Suprapubic skin (tissue), 4 donors: ENCODE data around the gene GLUD1.
"Not testable (repeated sequence)": the region's sequence is repeated elsewhere in the genome, so short reads cannot be mapped to it uniquely, and the experiment has no call there.

ENCODE experiments used
- CTCF ChIP-seq, 2 donors: fragments of 200-600 bp in 1 of 2; fragments of 450-650 bp in 1 of 2; sonication (generic) in 1 of 2; IDR thresholded peaks; one replicate each; pipeline ENCODE4 v1.5.1; 2016 to 2019; ENCODE audit warnings: antibody characterized with exemption in 2 of 2, mild to moderate bottlenecking in 1 of 2, moderate library complexity in 1 of 2
- POLR2A ChIP-seq, 2 donors: fragments of 450-650 bp; IDR thresholded peaks; one replicate each; pipeline ENCODE4 v1.6.1; 2017; ENCODE audit warnings: antibody characterized with exemption in 2 of 2, mild to moderate bottlenecking in 2 of 2, moderate library complexity in 2 of 2
- POLR2AphosphoS5 ChIP-seq, 3 donors: sonication (generic); formaldehyde crosslinking; IDR thresholded peaks; one replicate each; pipeline ENCODE4 v1.6.1; 2017; ENCODE audit warnings: antibody characterized with exemption in 3 of 3

DNA sequence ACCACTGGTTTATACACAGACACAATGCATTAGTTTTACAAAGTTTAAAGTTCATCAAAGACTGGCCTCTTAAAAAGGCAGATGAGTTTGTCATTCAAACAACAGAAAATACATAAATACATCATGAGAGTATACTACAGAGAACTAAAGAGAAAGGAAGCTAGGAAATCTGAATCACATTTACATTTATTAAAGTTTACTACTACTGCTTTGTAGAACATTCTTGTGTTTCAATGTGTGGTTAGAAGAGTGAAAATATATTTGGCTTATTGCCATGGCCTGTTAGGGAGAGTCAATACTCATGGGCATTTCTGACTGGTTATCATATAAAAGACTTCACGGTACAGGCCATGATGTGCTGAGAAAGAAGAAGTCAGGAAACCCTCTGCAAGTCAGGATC is 87.5 kb downstream of the GLUD1 start:
- not testable (repeated sequence) for TF ChIP-seq CTCF, POLR2A, POLR2AphosphoS5 (IDR thresholded peaks at IDR 0.05)
